Natural killer cell treated with Interleukin-12 subunit alpha and Interleukin-12 subunit beta and Interleukin-15 and Interleukin-18, amount 100 ng/mL, for 72 hours (primary cell): ENCODE data around the gene MUC5AC. TPM values are rescaled to one million over a fixed set of nuclear protein-coding genes. Genes with fewer than 3 reads are reported as not detected.
"Not testable (repeated sequence)": the region's sequence is repeated elsewhere in the genome, so short reads cannot be mapped to it uniquely, and the experiment has no call there.

Experiments used
- ATAC-seq, 2 donors: fragments of 150-1000 bp; cut with Tn5 transposase in 1 of 2; sonication (Bioruptor Pico), chemical (Tn5 transposase) in 1 of 2; 2 replicates each; pipeline ENCODE4 v1.10.0; 2021
- DNase-seq: peaks from one replicate; pipeline ENCODE4 v3.0.0; 2022; ENCODE audit warnings: low spot score
- H3K27ac Mint-ChIP-seq, 2 donors: 1 replicate in 1 of 2; 2 replicates in 1 of 2; pipeline ENCODE4 v1.8.0; 2022; ENCODE audit warnings: mixed read lengths in 2 of 2, mild to moderate bottlenecking in 1 of 2, moderate library complexity in 1 of 2
- H3K27me3 Mint-ChIP-seq, 2 donors: 1 replicate in 1 of 2; 2 replicates in 1 of 2; pipeline ENCODE4 v1.8.0; 2022; ENCODE audit warnings: mixed read lengths in 2 of 2
- H3K36me3 Mint-ChIP-seq: one replicate; pipeline ENCODE4 v1.8.0; 2022; ENCODE audit warnings: mixed read lengths
- H3K4me1 Mint-ChIP-seq, 2 donors: 1 replicate in 1 of 2; 2 replicates in 1 of 2; pipeline ENCODE4 v1.8.0; 2022; ENCODE audit warnings: low read depth in 2 of 2, mixed read lengths in 2 of 2, mild to moderate bottlenecking in 1 of 2
- H3K4me3 Mint-ChIP-seq: one replicate; pipeline ENCODE4 v1.8.0; 2022; ENCODE audit warnings: mixed read lengths
- H3K9me3 Mint-ChIP-seq: 2 replicates; pipeline ENCODE4 v1.8.0; 2022; ENCODE audit warnings: mixed read lengths
- total RNA-seq, 2 donors: library from RNA; stranded (reverse); gene quantifications; one replicate each; pipeline ENCODE4 v1.2.3, GENCODE V29; 2022

The MUC5AC gene
- total RNA-seq, 2 donors from 2014 or later, result not detected

DNA sequence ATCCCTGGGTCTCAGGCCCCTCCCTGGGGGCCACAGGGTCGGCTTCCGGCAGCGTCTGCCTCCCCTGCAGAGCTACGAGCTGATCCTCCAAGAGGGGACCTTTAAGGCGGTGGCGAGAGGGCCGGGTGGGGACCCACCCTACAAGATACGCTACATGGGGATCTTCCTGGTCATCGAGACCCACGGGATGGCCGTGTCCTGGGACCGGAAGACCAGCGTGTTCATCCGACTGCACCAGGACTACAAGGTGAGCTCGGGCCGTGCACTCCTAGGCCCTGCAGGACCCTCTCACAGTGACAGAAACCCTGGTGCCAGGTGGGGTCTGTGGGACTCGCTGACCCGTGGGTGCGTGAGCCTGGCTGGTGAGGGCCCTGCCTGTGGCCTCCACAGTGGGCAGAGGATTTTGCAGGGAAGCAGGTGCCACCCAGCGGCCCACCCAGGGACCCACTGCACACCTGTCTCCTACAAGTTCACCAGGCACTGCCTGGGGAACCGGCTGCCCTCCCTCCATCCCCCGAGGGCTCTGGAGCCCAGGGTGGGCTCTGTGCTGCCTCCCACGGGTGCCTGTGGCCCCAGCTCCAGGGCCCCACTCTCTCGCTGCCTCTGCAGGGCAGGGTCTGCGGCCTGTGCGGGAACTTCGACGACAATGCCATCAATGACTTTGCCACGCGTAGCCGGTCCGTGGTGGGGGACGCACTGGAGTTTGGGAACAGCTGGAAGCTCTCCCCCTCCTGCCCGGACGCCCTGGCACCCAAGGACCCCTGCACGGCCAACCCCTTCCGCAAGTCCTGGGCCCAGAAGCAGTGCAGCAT is 78.8 kb downstream of the MUC5AC start:
- Mint-ChIP-seq H3K27me3 (no peaks in the 10 kb centered on the region), H3K9me3 (no peaks in the 10 kb centered on the region), H3K4me1 (no peaks in the 10 kb centered on the region), H3K36me3 (no peaks in the 10 kb centered on the region), H3K27ac (no peak overlapping the region), H3K4me3 (no peak overlapping the region)
- no peak for ATAC-seq
- DNase-seq, result peak; percentile 44

DNA sequence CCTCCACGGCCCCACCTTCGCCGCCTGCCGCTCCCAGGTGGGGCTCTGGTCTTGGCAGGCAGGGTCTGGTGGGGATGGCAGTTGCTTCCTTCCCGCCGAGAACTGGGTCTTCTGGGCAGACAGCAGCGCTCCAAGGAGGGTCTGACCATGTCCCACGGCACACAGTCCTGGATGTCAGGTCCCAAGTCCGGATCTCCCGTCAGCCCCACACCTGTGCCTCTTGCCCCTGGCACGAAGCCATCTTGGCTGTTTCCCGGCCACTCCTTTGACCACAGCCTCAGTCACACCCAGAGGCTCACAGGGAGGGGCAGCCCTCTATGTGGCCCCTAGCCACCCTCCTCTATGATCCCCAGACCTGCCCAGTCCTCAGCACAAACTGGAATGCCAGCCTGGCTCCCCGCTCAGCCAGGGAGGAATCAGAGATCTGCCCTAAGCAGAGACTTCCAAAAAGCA is 79.4 kb downstream of the MUC5AC start:
- Mint-ChIP-seq H3K36me3 (no peaks in the 10 kb centered on the region), H3K4me1 (no peaks in the 10 kb centered on the region), H3K27me3 (no peaks in the 10 kb centered on the region)

DNA sequence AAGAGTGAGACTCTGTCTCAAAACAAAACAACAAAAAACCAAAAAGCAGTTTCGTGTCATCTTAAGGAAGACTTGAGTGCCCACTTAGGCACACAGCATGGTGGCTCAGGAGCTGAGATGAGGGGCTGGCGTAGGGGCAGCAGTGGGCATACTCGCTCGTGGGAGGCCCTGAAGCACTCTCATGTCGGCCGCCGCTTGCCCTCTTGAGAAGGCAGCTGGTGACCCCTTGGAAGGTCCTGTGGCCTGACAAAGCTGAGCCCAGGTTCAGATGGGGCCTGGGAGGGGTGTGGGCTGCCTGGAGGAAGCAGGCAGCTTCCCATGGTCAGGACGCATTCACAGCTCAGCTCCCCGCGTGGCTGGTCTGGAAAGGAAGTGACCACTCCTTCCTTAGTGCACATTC is 80.1 kb downstream of the MUC5AC start:
- Mint-ChIP-seq H3K4me3 (no peak overlapping the region), H3K27ac (no peak overlapping the region), H3K9me3 (no peaks in the 10 kb centered on the region), H3K27me3 (no peaks in the 10 kb centered on the region), H3K4me1 (peaks cover 0 to 3% of the 10 kb centered on the region in 2 donors), H3K36me3 (no peaks in the 10 kb centered on the region)
- ATAC-seq (no peak), DNase-seq (no peak)

More for the DNA sequence above, 79.4 kb downstream of the MUC5AC start:
- Mint-ChIP-seq H3K27ac (no peak overlapping the region), H3K9me3 (no peaks in the 10 kb centered on the region), H3K4me3 (no peak overlapping the region)
- ATAC-seq (no peak), DNase-seq (no peak)

DNA sequence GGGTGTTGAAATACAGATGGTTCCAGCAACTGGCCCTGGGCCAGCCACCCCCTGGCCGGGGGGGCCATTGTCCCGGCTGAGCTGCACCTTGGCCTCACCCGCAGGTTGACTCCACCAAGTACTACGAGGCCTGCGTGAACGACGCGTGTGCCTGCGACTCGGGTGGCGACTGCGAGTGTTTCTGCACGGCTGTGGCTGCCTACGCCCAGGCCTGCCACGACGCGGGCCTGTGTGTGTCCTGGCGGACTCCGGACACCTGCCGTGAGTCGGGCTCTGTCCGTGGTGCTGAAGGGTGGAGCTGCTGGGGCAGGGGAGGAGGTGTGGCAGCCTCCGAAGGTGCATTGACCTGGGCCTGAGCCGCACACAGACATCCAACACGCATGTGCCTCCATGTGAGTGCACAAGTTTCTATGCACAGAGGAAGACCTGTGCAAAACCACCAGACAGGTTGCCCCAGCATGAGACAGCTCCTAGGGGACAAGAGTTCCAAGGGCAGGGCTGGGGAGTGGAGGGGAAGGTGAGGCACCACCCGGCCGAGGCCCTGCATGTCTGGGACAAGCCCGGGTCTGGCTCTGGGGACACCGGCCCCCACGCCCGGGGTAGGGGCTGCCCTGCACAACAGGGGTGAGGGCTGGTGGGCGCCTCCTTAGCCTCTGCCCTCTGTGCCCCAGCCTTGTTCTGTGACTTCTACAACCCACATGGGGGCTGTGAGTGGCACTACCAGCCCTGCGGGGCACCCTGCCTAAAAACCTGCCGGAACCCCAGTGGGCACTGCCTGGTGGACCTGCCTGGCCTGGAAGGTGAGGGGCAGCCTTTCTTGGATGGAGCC is 81.2 kb downstream of the MUC5AC start:
- no peak for DNase-seq
- no peak overlapping the region for H3K4me3 Mint-ChIP-seq
- no peaks in the 10 kb centered on the region for H3K27me3 Mint-ChIP-seq
- H3K9me3 Mint-ChIP-seq, result no peaks in the 10 kb centered on the region
- H3K27ac Mint-ChIP-seq, result no peak overlapping the region
- H3K4me1 Mint-ChIP-seq, result peaks cover 0 to 3% of the 10 kb centered on the region in 2 donors
- no peaks in the 10 kb centered on the region for H3K36me3 Mint-ChIP-seq
- ATAC-seq, result no peak

DNA sequence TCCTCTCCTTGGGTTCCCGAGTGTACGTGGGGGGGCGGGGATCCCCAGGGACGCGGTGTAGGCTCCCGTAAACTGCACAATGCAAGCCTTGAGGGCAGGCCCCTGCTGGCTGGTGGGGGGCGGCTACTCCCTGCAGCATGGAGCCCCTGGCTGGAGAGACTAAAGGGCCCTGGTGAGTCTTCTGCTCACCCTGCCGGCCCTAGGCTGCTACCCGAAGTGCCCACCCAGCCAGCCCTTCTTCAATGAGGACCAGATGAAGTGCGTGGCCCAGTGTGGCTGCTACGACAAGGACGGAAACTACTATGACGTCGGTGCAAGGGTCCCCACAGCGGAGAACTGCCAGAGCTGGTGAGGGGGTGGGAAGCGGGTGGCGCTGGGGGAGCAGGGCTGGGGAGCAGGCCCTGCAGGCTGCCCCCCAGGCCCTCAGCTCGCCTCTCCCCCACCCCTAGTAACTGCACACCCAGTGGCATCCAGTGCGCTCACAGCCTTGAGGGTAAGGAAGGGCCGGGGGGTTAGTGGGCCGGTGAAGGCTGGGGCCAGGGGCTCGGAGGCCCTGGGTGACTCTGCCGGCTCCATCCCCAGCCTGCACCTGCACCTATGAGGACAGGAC is 81.9 kb downstream of the MUC5AC start:
- H3K27ac Mint-ChIP-seq, result no peak overlapping the region
- no peaks in the 10 kb centered on the region for H3K36me3 Mint-ChIP-seq
- H3K9me3 Mint-ChIP-seq, result no peaks in the 10 kb centered on the region
- H3K4me1 Mint-ChIP-seq, result peaks cover 0 to 3% of the 10 kb centered on the region in 2 donors
- ATAC-seq (no peak), DNase-seq (no peak)
- H3K27me3 Mint-ChIP-seq, result no peaks in the 10 kb centered on the region
- H3K4me3 Mint-ChIP-seq, result no peak overlapping the region

DNA sequence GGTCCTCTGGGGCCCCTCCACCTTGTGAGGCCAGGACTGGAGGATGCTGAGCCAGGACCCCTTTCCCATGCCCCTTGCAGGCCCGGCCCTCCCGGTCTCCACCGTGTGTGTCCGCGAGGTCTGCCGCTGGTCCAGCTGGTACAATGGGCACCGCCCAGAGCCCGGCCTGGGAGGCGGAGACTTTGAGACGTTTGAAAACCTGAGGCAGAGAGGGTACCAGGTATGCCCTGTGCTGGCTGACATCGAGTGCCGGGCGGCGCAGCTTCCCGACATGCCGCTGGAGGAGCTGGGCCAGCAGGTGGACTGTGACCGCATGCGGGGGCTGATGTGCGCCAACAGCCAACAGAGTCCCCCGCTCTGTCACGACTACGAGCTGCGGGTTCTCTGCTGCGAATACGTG is 83.0 kb downstream of the MUC5AC start:
- no peak for ATAC-seq
- no peak for DNase-seq
- H3K9me3 Mint-ChIP-seq, result no peaks in the 10 kb centered on the region
- peaks cover 0 to 5% of the 10 kb centered on the region in 2 donors for H3K4me1 Mint-ChIP-seq
- no peak overlapping the region for H3K27ac Mint-ChIP-seq
- no peak overlapping the region for H3K4me3 Mint-ChIP-seq
- no peaks in the 10 kb centered on the region for H3K36me3 Mint-ChIP-seq
- H3K27me3 Mint-ChIP-seq, result no peaks in the 10 kb centered on the region

DNA sequence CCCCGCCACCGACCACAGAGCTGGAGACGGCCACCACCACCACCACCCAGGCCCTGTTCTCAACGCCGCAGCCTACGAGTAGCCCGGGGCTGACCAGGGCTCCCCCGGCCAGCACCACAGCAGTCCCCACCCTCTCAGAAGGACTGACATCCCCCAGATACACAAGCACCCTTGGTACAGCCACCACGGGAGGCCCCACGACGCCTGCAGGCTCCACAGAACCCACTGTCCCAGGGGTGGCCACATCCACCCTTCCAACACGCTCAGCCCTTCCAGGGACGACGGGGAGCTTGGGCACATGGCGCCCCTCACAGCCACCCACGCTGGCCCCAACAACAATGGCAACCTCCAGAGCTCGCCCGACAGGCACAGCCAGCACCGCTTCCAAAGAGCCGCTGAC is 84.0 kb downstream of the MUC5AC start:
- Mint-ChIP-seq H3K4me1 (peaks cover 0 to 12% of the 10 kb centered on the region in 2 donors), H3K27ac (no peak overlapping the region), H3K27me3 (no peaks in the 10 kb centered on the region), H3K9me3 (no peaks in the 10 kb centered on the region), H3K36me3 (no peaks in the 10 kb centered on the region), H3K4me3 (no peak overlapping the region)
- no peak for DNase-seq
- ATAC-seq, result no peak

DNA sequence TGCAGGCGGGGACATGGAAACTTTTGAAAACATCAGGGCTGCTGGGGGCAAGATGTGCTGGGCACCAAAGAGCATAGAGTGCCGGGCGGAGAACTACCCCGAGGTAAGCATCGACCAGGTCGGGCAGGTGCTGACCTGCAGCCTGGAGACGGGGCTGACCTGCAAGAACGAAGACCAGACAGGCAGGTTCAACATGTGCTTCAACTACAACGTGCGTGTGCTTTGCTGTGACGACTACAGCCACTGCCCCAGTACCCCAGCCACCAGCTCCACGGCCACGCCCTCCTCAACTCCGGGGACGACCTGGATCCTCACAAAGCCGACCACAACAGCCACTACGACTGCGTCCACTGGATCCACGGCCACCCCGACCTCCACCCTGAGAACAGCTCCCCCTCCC is 84.5 kb downstream of the MUC5AC start:
- no peak for DNase-seq
- Mint-ChIP-seq H3K4me1 (peaks cover 0 to 12% of the 10 kb centered on the region in 2 donors), H3K9me3 (no peaks in the 10 kb centered on the region), H3K36me3 (no peaks in the 10 kb centered on the region), H3K4me3 (no peak overlapping the region), H3K27me3 (no peaks in the 10 kb centered on the region), H3K27ac (no peak overlapping the region)
- no peak for ATAC-seq

DNA sequence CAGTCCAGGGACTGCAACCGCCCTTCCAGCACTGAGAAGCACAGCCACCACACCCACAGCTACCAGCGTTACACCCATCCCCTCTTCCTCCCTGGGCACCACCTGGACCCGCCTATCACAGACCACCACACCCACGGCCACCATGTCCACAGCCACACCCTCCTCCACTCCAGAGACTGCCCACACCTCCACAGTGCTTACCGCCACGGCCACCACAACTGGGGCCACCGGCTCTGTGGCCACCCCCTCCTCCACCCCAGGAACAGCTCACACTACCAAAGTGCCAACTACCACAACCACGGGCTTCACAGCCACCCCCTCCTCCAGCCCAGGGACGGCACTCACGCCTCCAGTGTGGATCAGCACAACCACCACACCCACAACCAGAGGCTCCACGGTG is 85.0 kb downstream of the MUC5AC start:
- not testable (repeated sequence) for H3K27me3 Mint-ChIP-seq, H3K36me3 Mint-ChIP-seq, ATAC-seq, H3K9me3 Mint-ChIP-seq, H3K4me3 Mint-ChIP-seq, DNase-seq, H3K27ac Mint-ChIP-seq
- peaks cover 0 to 12% of the 10 kb centered on the region in 2 donors for H3K4me1 Mint-ChIP-seq

DNA sequence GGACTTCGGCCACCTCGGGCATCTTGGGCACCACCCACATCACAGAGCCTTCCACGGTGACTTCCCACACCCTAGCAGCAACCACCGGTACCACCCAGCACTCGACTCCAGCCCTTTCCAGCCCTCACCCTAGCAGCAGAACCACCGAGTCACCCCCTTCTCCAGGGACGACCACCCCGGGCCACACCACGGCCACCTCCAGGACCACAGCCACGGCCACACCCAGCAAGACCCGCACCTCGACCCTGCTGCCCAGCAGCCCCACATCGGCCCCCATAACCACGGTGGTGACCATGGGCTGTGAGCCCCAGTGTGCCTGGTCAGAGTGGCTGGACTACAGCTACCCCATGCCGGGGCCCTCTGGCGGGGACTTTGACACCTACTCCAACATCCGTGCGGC is 85.8 kb downstream of the MUC5AC start:
- H3K4me1 Mint-ChIP-seq, result peaks cover 0 to 12% of the 10 kb centered on the region in 2 donors
- not testable (repeated sequence) for H3K36me3 Mint-ChIP-seq, H3K4me3 Mint-ChIP-seq, ATAC-seq, DNase-seq, H3K9me3 Mint-ChIP-seq, H3K27me3 Mint-ChIP-seq, H3K27ac Mint-ChIP-seq

DNA sequence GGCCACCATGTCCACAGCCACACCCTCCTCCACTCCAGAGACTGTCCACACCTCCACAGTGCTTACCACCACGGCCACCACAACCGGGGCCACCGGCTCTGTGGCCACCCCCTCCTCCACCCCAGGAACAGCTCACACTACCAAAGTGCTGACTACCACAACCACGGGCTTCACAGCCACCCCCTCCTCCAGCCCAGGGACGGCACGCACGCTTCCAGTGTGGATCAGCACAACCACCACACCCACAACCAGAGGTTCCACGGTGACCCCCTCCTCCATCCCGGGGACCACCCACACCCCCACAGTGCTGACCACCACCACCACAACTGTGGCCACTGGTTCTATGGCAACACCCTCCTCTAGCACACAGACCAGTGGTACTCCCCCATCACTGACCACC is 86.8 kb downstream of the MUC5AC start:
- H3K9me3 Mint-ChIP-seq, DNase-seq, H3K27me3 Mint-ChIP-seq, ATAC-seq, H3K36me3 Mint-ChIP-seq, H3K4me3 Mint-ChIP-seq, H3K27ac Mint-ChIP-seq: not testable (repeated sequence)
- peaks cover 0 to 12% of the 10 kb centered on the region in 2 donors for H3K4me1 Mint-ChIP-seq

DNA sequence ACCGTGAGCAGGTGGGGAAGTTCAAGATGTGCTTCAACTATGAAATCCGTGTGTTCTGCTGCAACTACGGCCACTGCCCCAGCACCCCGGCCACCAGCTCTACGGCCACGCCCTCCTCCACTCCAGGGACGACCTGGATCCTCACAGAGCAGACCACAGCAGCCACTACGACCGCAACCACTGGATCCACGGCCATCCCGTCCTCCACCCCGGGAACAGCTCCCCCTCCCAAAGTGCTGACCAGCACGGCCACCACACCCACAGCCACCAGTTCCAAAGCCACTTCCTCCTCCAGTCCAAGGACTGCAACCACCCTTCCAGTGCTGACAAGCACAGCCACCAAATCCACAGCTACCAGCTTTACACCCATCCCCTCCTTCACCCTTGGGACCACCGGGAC is 88.0 kb downstream of the MUC5AC start:
- H3K36me3 Mint-ChIP-seq, ATAC-seq, H3K27me3 Mint-ChIP-seq, H3K4me3 Mint-ChIP-seq, H3K9me3 Mint-ChIP-seq, H3K27ac Mint-ChIP-seq, DNase-seq: not testable (repeated sequence)
- peaks cover 0 to 14% of the 10 kb centered on the region in 2 donors for H3K4me1 Mint-ChIP-seq

DNA sequence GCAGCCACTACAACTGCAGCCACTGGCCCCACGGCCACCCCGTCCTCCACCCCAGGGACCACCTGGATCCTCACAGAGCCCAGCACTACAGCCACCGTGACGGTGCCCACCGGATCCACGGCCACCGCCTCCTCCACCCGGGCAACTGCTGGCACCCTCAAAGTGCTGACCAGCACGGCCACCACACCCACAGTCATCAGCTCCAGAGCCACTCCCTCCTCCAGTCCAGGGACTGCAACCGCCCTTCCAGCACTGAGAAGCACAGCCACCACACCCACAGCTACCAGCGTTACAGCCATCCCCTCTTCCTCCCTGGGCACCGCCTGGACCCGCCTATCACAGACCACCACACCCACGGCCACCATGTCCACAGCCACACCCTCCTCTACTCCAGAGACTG is 88.5 kb downstream of the MUC5AC start:
- peaks cover 6 to 20% of the 10 kb centered on the region in 2 donors for H3K4me1 Mint-ChIP-seq
- not testable (repeated sequence) for H3K4me3 Mint-ChIP-seq, ATAC-seq, DNase-seq, H3K9me3 Mint-ChIP-seq, H3K27me3 Mint-ChIP-seq, H3K27ac Mint-ChIP-seq, H3K36me3 Mint-ChIP-seq

DNA sequence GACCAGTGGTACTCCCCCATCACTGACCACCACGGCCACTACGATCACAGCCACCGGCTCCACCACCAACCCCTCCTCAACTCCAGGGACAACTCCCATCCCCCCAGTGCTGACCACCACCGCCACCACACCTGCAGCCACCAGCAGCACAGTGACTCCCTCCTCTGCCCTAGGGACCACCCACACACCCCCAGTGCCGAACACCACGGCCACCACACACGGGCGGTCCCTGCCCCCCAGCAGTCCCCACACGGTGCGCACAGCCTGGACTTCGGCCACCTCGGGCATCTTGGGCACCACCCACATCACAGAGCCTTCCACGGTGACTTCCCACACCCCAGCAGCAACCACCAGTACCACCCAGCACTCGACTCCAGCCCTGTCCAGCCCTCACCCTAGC is 89.3 kb downstream of the MUC5AC start:
- not testable (repeated sequence) for H3K36me3 Mint-ChIP-seq, DNase-seq, H3K9me3 Mint-ChIP-seq, H3K4me3 Mint-ChIP-seq, H3K27ac Mint-ChIP-seq, H3K27me3 Mint-ChIP-seq, ATAC-seq
- peaks cover 6 to 21% of the 10 kb centered on the region in 2 donors for H3K4me1 Mint-ChIP-seq
